Endothelial cell of umbilical vein (primary cell): ENCODE measurements around the gene ASPM. TPM values are rescaled to one million over a fixed set of nuclear protein-coding genes. Genes with fewer than 3 reads are reported as not detected.

ENCODE experiments used
- BruUV-seq: library from RNA; stranded (reverse); fragments of 400-500 nt; replicated peaks from 2 replicates; lab custom pipeline; 2021; lab: Mats Ljungman, UMichigan
- CTCF ChIA-PET: fragments of 300-600, 350-600 bp; sonication (Branson Sonifier 250); formaldehyde crosslinking; loops from one replicate; lab custom pipeline; 2021; ENCODE audit warnings: antibody characterized with exemption, inconsistent platforms; lab: Charles Lee
- POLR2A ChIA-PET: fragments of 300-600, 350-600 bp; sonication (Branson Sonifier 250); formaldehyde crosslinking; loops from one replicate; lab custom pipeline; 2021; ENCODE audit warnings: antibody characterized with exemption, inconsistent platforms; lab: Charles Lee
- DNase-seq: peaks from one replicate; pipeline ENCODE4 v3.0.0-alpha.2; 2011; ENCODE audit warnings: low read depth, low spot score
- FAIRE-seq: peaks from 2 replicates; lab custom pipeline; 2011; peaks lifted over from hg19 to GRCh38; lab: Jason Lieb, UNC
- H2AFZ ChIP-seq: 2 replicates; pipeline ENCODE4 v1.6.0; 2012; ENCODE audit warnings: low read depth, low read length, control low read depth, inconsistent platforms
- H3K27ac ChIP-seq: 2 replicates; pipeline ENCODE4 v1.5.1; 2011; ENCODE audit warnings: low read depth, mild to moderate bottlenecking, control low read depth, low read length, moderate library complexity; ENCODE audit not compliant: insufficient read depth
- H3K27me3 ChIP-seq, 2 experiments: 2 replicates each; pipeline versions ENCODE4 v1.6.0 to v1.6.1; 2011; ENCODE audit warnings: low read length in 2 of 2, mixed read lengths in 1 of 2; ENCODE audit not compliant: control insufficient read depth in 2 of 2, insufficient read depth in 2 of 2
- H3K36me3 ChIP-seq, 2 experiments: 2 replicates in 1 of 2; 3 replicates in 1 of 2; pipeline ENCODE4 v1.5.1; 2011; ENCODE audit warnings: low read length in 2 of 2, mild to moderate bottlenecking in 1 of 2, moderate library complexity in 1 of 2; ENCODE audit not compliant: control insufficient read depth in 2 of 2, insufficient read depth in 2 of 2; ENCODE audit errors: extremely low read depth in 1 of 2
- H3K4me1 ChIP-seq: 3 replicates; pipeline ENCODE4 v1.5.1; 2011; ENCODE audit warnings: mild to moderate bottlenecking, low read length; ENCODE audit not compliant: control insufficient read depth, insufficient read depth; ENCODE audit errors: extremely low read depth
- H3K4me2 ChIP-seq: 2 replicates; pipeline ENCODE4 v1.6.1; 2011; ENCODE audit warnings: low read length, control low read depth, mixed read lengths; ENCODE audit not compliant: insufficient read depth
- H3K4me3 ChIP-seq, 3 experiments: fragments of 200-600 bp in 1 of 3; sonication (generic), shearing (Covaris generic) in 1 of 3; replicated peaks in 1 of 3; 2 replicates each; pipeline ENCODE4 v1.5.1; 2011 to 2016; ENCODE audit warnings: control low read depth in 3 of 3, low read length in 3 of 3, mild to moderate bottlenecking in 2 of 3, inconsistent platforms in 1 of 3, low read depth in 1 of 3, moderate library complexity in 1 of 3; ENCODE audit not compliant: insufficient read depth in 1 of 3
- H3K79me2 ChIP-seq: 2 replicates; pipeline ENCODE4 v1.6.0; 2012; ENCODE audit warnings: low read length, inconsistent platforms; ENCODE audit not compliant: control insufficient read depth, insufficient read depth
- H3K9ac ChIP-seq: replicated peaks from 2 replicates; pipeline ENCODE3; 2011; ENCODE audit warnings: low read length, control low read depth; ENCODE audit not compliant: insufficient read depth; ENCODE audit errors: extremely low read depth
- H3K9me1 ChIP-seq: replicated peaks from 3 replicates; pipeline ENCODE4 v1.6.0; 2011; ENCODE audit warnings: mild to moderate bottlenecking, low read length; ENCODE audit not compliant: control insufficient read depth, insufficient read depth; ENCODE audit errors: extremely low read depth
- H3K9me3 ChIP-seq: replicated peaks from 2 replicates; pipeline ENCODE4 v1.5.1; 2012; ENCODE audit warnings: low read length, inconsistent platforms; ENCODE audit not compliant: control insufficient read depth, insufficient read depth
- H4K20me1 ChIP-seq: replicated peaks from 2 replicates; pipeline ENCODE3; 2011; ENCODE audit warnings: mild to moderate bottlenecking, low read length; ENCODE audit not compliant: control insufficient read depth, insufficient read depth; ENCODE audit errors: extremely low read depth
- CTCF ChIP-seq, 2 donors: IDR thresholded peaks; 1 replicate in 1 of 2; 2 replicates in 1 of 2; pipeline ENCODE4 v1.5.1; 2011; ENCODE audit warnings: low read length in 2 of 2, mild to moderate bottlenecking in 2 of 2, moderate library complexity in 2 of 2, control low read depth in 1 of 2, inconsistent platforms in 1 of 2, low read depth in 1 of 2; ENCODE audit not compliant: insufficient read depth in 1 of 2; ENCODE audit errors: extremely low read depth in 1 of 2
- EZH2 ChIP-seq: IDR thresholded peaks from 2 replicates; pipeline ENCODE4 v1.6.1; 2012; ENCODE audit warnings: borderline replicate concordance, low read depth, mild to moderate bottlenecking, moderate library complexity, low read length, inconsistent platforms; ENCODE audit not compliant: severe bottlenecking
- FOS ChIP-seq: IDR thresholded peaks from 2 replicates; pipeline ENCODE4 v1.6.1; 2011; ENCODE audit warnings: mild to moderate bottlenecking, low read length, moderate library complexity, borderline replicate concordance; ENCODE audit not compliant: insufficient read depth
- GATA2 ChIP-seq: IDR thresholded peaks from 2 replicates; pipeline ENCODE4 v1.7.0; 2011; ENCODE audit warnings: low read depth, mild to moderate bottlenecking, moderate library complexity, mixed read lengths, low read length; ENCODE audit not compliant: insufficient read length, insufficient read depth
- JUN ChIP-seq: IDR thresholded peaks from 2 replicates; pipeline ENCODE4 v1.6.1; 2011; ENCODE audit warnings: borderline replicate concordance, low read depth; ENCODE audit not compliant: insufficient read length, insufficient read depth
- MAX ChIP-seq: IDR thresholded peaks from 2 replicates; pipeline ENCODE4 v1.6.1; 2011; ENCODE audit not compliant: insufficient read depth, insufficient read length
- MYC ChIP-seq: IDR thresholded peaks from one replicate; pipeline ENCODE4 v1.6.1; 2011; ENCODE audit warnings: mild to moderate bottlenecking, low read depth, low read length
- POLR2A ChIP-seq: IDR thresholded peaks from 2 replicates; pipeline ENCODE4 v1.6.1; 2012; ENCODE audit warnings: low read depth, mild to moderate bottlenecking, control low read depth, low read length
- POLR2AphosphoS5 ChIP-seq: IDR thresholded peaks from 2 replicates; pipeline ENCODE4 v1.6.1; 2012; ENCODE audit warnings: low read depth, mild to moderate bottlenecking, control low read depth, low read length, moderate library complexity; ENCODE audit not compliant: insufficient read depth
- dilution Hi-C: fragments of 300-500 bp; cut with MboI; formaldehyde crosslinking; loops from one replicate; pipeline ENCODE4 v1.15.0; 2019; ENCODE audit warnings: low sequenced_read_pairs; ENCODE audit not compliant: extremely low pct_ligation_motif_present
- intact Hi-C: fragments of 100-400 bp; cut with micrococcal nuclease; formaldehyde crosslinking; loops from one replicate; pipeline ENCODE4 v1.10.0; 2022
- polyA plus RNA-seq, 4 experiments: library from polyadenylated mRNA; depleted of rRNA in 3 of 4; stranded (reverse) in 3 of 4; unstranded in 1 of 4; fragments of >200 nt; gene quantifications; 2 replicates each; pipeline versions ENCODE4 v1.2.1 to v1.2.3, GENCODE V29; 2011 to 2012; ENCODE audit warnings: missing spikeins in 1 of 4
- total RNA-seq: library from RNA; stranded (reverse); gene quantifications from 2 replicates; pipeline ENCODE4 v1.2.3, GENCODE V29; 2021

ASPM gene
- total and polyA plus RNA-seq, 2 donors (not counting 3 experiments of a cell fraction or from before 2014, with no cell fraction given), result 5.3 to 55.1 TPM

GRCh38 chr1:197195100-197195499 lies 48.6 kb upstream of the ASPM start:
- Histone ChIP-seq H3K27ac (no peak overlapping the region), H3K9ac (no peak overlapping the region), H3K4me2 (no peak overlapping the region), H2AFZ (no peak overlapping the region), H4K20me1 (no peaks in the 10 kb centered on the region), H3K9me3 (no peaks in the 10 kb centered on the region), H3K4me3 (no peak overlapping the region), H3K36me3 (no peaks in the 10 kb centered on the region), H3K4me1 (peaks cover 23% of the 10 kb centered on the region), H3K27me3 (no peaks in the 10 kb centered on the region), H3K9me1 (no peaks in the 10 kb centered on the region), H3K79me2 (peaks cover 27% of the 10 kb centered on the region)
- POLR2A ChIA-PET, result no interaction called here
- FAIRE-seq (no peak), DNase-seq (no peak)
- TF ChIP-seq GATA2, result no peak
- no peak for TF ChIP-seq MAX
- TF ChIP-seq EZH2, result no peak
- TF ChIP-seq POLR2AphosphoS5, result no peak
- no peak for TF ChIP-seq JUN
- TF ChIP-seq CTCF (IDR thresholded peaks at IDR 0.05; ENCODE audit: extremely low read depth in 1 of 2, insufficient read depth in 1 of 2, low read depth in 1 of 2, low read length in 2 of 2), result no peak
- no peak for TF ChIP-seq FOS
- TF ChIP-seq MYC, result no peak
- no peak for TF ChIP-seq POLR2A
- no TSS peak for BruUV-seq
- dilution Hi-C loops, result no loop called here
- intact Hi-C loops, result no loop called here
- CTCF ChIA-PET, result interaction anchor here (2.0 kb wide), 1 partner anchor 14 kb away, joined by 6 read pairs; no protein-coding TSS in a partner anchor
